ENCODE measurements around the gene ANXA3. TPM values are rescaled to one million over a fixed set of nuclear protein-coding genes. Genes with fewer than 3 reads are reported as not detected.

The ANXA3 gene
- polyA plus RNA-seq, 1 of the 3 experiments (the other 2 are of a cell fraction): 13.8 TPM

DNA sequence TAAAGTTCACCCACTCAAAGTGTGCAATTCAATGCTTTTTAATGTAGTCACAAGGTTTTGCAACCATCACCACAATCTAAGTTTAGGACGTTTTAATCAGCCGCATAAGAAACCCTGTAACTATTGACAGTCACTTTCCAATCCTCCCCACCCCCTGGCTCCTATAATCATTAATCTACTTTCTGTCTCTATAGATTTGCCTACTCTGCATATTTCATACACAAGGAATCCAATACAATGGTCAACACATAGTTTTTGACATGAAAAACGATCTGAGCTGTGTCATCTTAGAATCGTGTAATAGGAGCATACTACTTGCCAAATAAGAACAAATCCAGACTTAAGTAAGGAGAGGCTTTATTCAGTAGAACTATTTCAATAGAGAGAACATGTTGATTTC is 47.6 kb downstream of the ANXA3 start:
- Histone ChIP-seq H4K20me1 (ENCODE audit: insufficient read depth) (no peaks in the 10 kb centered on the region), H3K27me3 (ENCODE audit: insufficient read depth) (no peaks in the 10 kb centered on the region), H3K36me3 (replicated peaks in 1 of 2; ENCODE audit: control insufficient read depth in 1 of 2, insufficient read depth in 2 of 2, low read length in 1 of 2) (no peaks in the 10 kb centered on the region), H3K79me2 (ENCODE audit: insufficient read depth) (no peaks in the 10 kb centered on the region), H3K9ac (no peak overlapping the region), H3K4me1 (ENCODE audit: control insufficient read depth in 1 of 2, insufficient read depth in 2 of 2, low read depth in 1 of 2, low read length in 1 of 2) (peaks cover 0 to 6% of the 10 kb centered on the region in 2 experiments; a peak in 1 of 4 replicates), H3K9me3 (no peaks in the 10 kb centered on the region), H3K9me2 (no peaks in the 10 kb centered on the region), H3K27ac (ENCODE audit: low read depth in 2 of 2, low read length in 1 of 2) (no peak overlapping the region), H2AFZ (ENCODE audit: low read depth) (no peak overlapping the region), H3K4me3 (ENCODE audit: low read depth in 2 of 2, low read length in 1 of 2) (no peak overlapping the region), H3F3A (replicated peaks; ENCODE audit: insufficient read depth) (no peaks in the 10 kb centered on the region), H3K4me2 (no peak overlapping the region)
- ChIA-PET POLR2A (no interaction called here), CTCF (no interaction called here)
- DNase-seq: no peak
- 72% methylated on average over 4 of the region's 4 CpGs for WGBS (ENCODE audit: low lambda C conversion rate)
- no peak for TF ChIP-seq ELF1 (IDR thresholded peaks at IDR 0.05)
- TF ChIP-seq GABPA (IDR thresholded peaks at IDR 0.05; ENCODE audit: low read depth): no peak
- TF ChIP-seq TAF1 (IDR thresholded peaks at IDR 0.05; ENCODE audit: borderline replicate concordance, low read depth, low read length): no peak
- TF ChIP-seq FOXJ3 (CRISPR knock-in tag; IDR thresholded peaks at IDR 0.05): no peak
- no peak for TF ChIP-seq TEAD4 (IDR thresholded peaks at IDR 0.05; ENCODE audit: borderline replicate concordance, insufficient read depth)
- TF ChIP-seq, protein P1, sequence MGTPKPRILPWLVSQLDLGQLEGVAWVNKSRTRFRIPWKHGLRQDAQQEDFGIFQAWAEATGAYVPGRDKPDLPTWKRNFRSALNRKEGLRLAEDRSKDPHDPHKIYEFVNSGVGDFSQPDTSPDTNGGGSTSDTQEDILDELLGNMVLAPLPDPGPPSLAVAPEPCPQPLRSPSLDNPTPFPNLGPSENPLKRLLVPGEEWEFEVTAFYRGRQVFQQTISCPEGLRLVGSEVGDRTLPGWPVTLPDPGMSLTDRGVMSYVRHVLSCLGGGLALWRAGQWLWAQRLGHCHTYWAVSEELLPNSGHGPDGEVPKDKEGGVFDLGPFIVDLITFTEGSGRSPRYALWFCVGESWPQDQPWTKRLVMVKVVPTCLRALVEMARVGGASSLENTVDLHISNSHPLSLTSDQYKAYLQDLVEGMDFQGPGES (IDR thresholded peaks at IDR 0.05; ENCODE audit: low read depth, low read length): no peak
- TF ChIP-seq, protein P2, sequence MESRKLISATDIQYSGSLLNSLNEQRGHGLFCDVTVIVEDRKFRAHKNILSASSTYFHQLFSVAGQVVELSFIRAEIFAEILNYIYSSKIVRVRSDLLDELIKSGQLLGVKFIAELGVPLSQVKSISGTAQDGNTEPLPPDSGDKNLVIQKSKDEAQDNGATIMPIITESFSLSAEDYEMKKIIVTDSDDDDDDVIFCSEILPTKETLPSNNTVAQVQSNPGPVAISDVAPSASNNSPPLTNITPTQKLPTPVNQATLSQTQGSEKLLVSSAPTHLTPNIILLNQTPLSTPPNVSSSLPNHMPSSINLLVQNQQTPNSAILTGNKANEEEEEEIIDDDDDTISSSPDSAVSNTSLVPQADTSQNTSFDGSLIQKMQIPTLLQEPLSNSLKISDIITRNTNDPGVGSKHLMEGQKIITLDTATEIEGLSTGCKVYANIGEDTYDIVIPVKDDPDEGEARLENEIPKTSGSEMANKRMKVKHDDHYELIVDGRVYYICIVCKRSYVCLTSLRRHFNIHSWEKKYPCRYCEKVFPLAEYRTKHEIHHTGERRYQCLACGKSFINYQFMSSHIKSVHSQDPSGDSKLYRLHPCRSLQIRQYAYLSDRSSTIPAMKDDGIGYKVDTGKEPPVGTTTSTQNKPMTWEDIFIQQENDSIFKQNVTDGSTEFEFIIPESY (IDR thresholded peaks at IDR 0.05; ENCODE audit: borderline replicate concordance, low read depth): no peak
- no peak for TF ChIP-seq YY1 (IDR thresholded peaks at IDR 0.05; ENCODE audit: low read depth)
- no peak for TF ChIP-seq RAD21 (IDR thresholded peaks at IDR 0.05; ENCODE audit: low read length)
- TF ChIP-seq MEF2A (IDR thresholded peaks at IDR 0.05; ENCODE audit: borderline replicate concordance, low read depth): no peak
- no peak for TF ChIP-seq NRF1 (IDR thresholded peaks at IDR 0.05; ENCODE audit: low read depth, low read length)
- no peak for TF ChIP-seq MXI1 (IDR thresholded peaks at IDR 0.05; ENCODE audit: low read depth, low read length)

DNA sequence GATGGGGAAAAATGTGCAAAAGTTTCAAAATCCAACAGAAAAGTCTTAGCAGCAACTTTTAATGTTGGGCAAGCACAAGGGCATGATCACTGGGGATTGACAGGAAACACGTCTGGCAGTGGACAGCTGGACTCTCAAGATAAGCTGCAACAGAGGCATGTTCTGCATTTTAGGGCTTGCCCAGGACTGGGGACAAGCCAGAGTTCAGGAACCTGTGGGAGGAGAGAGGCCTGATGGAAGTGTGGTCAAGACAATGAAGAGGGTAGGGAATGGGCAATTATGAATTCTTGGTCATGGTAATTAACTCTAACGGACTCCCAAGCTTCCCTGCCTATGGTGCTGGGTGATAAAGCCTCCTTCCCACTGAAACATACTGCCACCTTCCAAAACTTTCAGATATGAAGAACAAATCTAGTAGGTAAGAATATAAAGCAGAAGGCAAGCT is 48.4 kb downstream of the ANXA3 start:
- Histone ChIP-seq H3K4me3 (ENCODE audit: low read depth in 2 of 2, low read length in 1 of 2) (no peak overlapping the region), H4K20me1 (ENCODE audit: insufficient read depth) (no peaks in the 10 kb centered on the region), H3K27ac (ENCODE audit: low read depth in 2 of 2, low read length in 1 of 2) (no peak overlapping the region), H3K79me2 (ENCODE audit: insufficient read depth) (no peaks in the 10 kb centered on the region), H3K4me2 (no peak overlapping the region), H3K9ac (no peak overlapping the region), H3F3A (replicated peaks; ENCODE audit: insufficient read depth) (no peaks in the 10 kb centered on the region), H2AFZ (ENCODE audit: low read depth) (no peak overlapping the region), H3K36me3 (replicated peaks in 1 of 2; ENCODE audit: control insufficient read depth in 1 of 2, insufficient read depth in 2 of 2, low read length in 1 of 2) (no peaks in the 10 kb centered on the region), H3K4me1 (ENCODE audit: control insufficient read depth in 1 of 2, insufficient read depth in 2 of 2, low read depth in 1 of 2, low read length in 1 of 2) (peaks cover 0 to 6% of the 10 kb centered on the region in 2 experiments; a peak in 1 of 4 replicates), H3K27me3 (ENCODE audit: insufficient read depth) (no peaks in the 10 kb centered on the region), H3K9me3 (no peaks in the 10 kb centered on the region), H3K9me2 (no peaks in the 10 kb centered on the region)
- DNase-seq: peak; percentile 3
- TF ChIP-seq EP300 (IDR thresholded peaks at IDR 0.05; ENCODE audit: borderline replicate concordance in 1 of 2, low read depth in 1 of 2, low read length in 1 of 2): no peak
- TF ChIP-seq CHD2 (IDR thresholded peaks at IDR 0.05; ENCODE audit: low read length, partially characterized antibody): no peak
- no peak for TF ChIP-seq TAF1 (IDR thresholded peaks at IDR 0.05; ENCODE audit: borderline replicate concordance, low read depth, low read length)
- TF ChIP-seq, protein P1 (IDR thresholded peaks at IDR 0.05; ENCODE audit: low read depth, low read length): no peak
- 84% methylated on average over 2 of the region's 2 CpGs for WGBS (ENCODE audit: low lambda C conversion rate)
- CTCF ChIA-PET: interaction anchor here (0.6 to 0.9 kb wide), 2 partner anchors 264 to 541 kb away, joined by 3 to 5 read pairs; no protein-coding TSS in a partner anchor
- POLR2A ChIA-PET: interaction anchor here (0.6 kb wide), 1 partner anchor 85 kb away, joined by 5 read pairs; no protein-coding TSS in a partner anchor
